Liver (tissue), 9 donors: ENCODE data around the gene STOML1. TPM values are rescaled to one million over a fixed set of nuclear protein-coding genes. Genes with fewer than 3 reads are reported as not detected.

Experiments used
- DNase-seq: peaks from one replicate; pipeline ENCODE4 v3.0.0-alpha.2; 2017; ENCODE audit warnings: low spot score
- H3K27ac ChIP-seq, 2 donors: one replicate each; pipeline ENCODE4 v1.7.0; 2013; ENCODE audit warnings: inconsistent platforms in 2 of 2, low read length in 2 of 2, control low read depth in 1 of 2, low read depth in 1 of 2, mild to moderate bottlenecking in 1 of 2
- H3K27me3 ChIP-seq, 4 donors: one replicate each; pipeline versions ENCODE4 v1.6.1 to v1.7.0; 2013; ENCODE audit warnings: low read length in 3 of 4, inconsistent platforms in 1 of 4, mild to moderate bottlenecking in 1 of 4, moderate library complexity in 1 of 4; ENCODE audit not compliant: control insufficient read depth in 4 of 4, insufficient read depth in 4 of 4
- H3K36me3 ChIP-seq, 4 donors: one replicate each; pipeline versions ENCODE4 v1.6.1 to v1.7.0; 2013; ENCODE audit warnings: low read length in 3 of 4, mild to moderate bottlenecking in 3 of 4, low read depth in 1 of 4, moderate library complexity in 1 of 4; ENCODE audit not compliant: control insufficient read depth in 4 of 4, insufficient read depth in 3 of 4
- H3K4me1 ChIP-seq, 4 donors: one replicate each; pipeline versions ENCODE4 v1.6.1 to v1.7.0; 2013; ENCODE audit warnings: low read length in 3 of 4, mild to moderate bottlenecking in 3 of 4, moderate library complexity in 1 of 4; ENCODE audit not compliant: control insufficient read depth in 4 of 4, insufficient read depth in 4 of 4
- H3K4me3 ChIP-seq, 3 donors: one replicate each; pipeline versions ENCODE4 v1.6.1 to v1.7.0; 2013; ENCODE audit warnings: low read length in 3 of 3, control low read depth in 1 of 3, low read depth in 1 of 3, mild to moderate bottlenecking in 1 of 3
- H3K9ac ChIP-seq, 2 donors: one replicate each; pipeline ENCODE4 v1.7.0; 2013; ENCODE audit warnings: low read length in 2 of 2, mild to moderate bottlenecking in 2 of 2, moderate library complexity in 2 of 2, control low read depth in 1 of 2, low read depth in 1 of 2
- H3K9me3 ChIP-seq, 4 donors: one replicate each; pipeline versions ENCODE4 v1.6.1 to v1.7.0; 2013; ENCODE audit warnings: low read length in 3 of 4; ENCODE audit not compliant: control insufficient read depth in 4 of 4
- ATF3 ChIP-seq: IDR thresholded peaks from 2 replicates; pipeline ENCODE4 v1.6.1; 2016; ENCODE audit warnings: antibody characterized with exemption
- CTCF ChIP-seq: fragments of 150-350 bp; IDR thresholded peaks from 2 replicates; pipeline ENCODE4 v1.5.1; 2017; ENCODE audit warnings: improper control_type of control experiment, low read depth, low read length; ENCODE audit not compliant: missing input control
- EGR1 ChIP-seq, 2 donors: IDR thresholded peaks; 2 replicates each; pipeline ENCODE4 v1.6.1; 2016 to 2018; ENCODE audit warnings: antibody characterized with exemption in 2 of 2, low read depth in 2 of 2
- FOXA2 ChIP-seq: IDR thresholded peaks from 2 replicates; pipeline ENCODE4 v1.6.1; 2016; ENCODE audit warnings: antibody characterized with exemption
- GABPA ChIP-seq, 2 donors: IDR thresholded peaks in 1 of 2; conservative IDR thresholded peaks in 1 of 2; 2 replicates each; pipeline ENCODE4 v1.6.1; 2016; ENCODE audit warnings: antibody characterized with exemption in 2 of 2, mild to moderate bottlenecking in 1 of 2, moderate library complexity in 1 of 2
- HNF4G ChIP-seq: IDR thresholded peaks from 2 replicates; pipeline ENCODE4 v1.6.1; 2016; ENCODE audit warnings: antibody characterized with exemption
- MAX ChIP-seq: IDR thresholded peaks from 2 replicates; pipeline ENCODE4 v1.6.1; 2016; ENCODE audit warnings: antibody characterized with exemption
- RAD21 ChIP-seq, 2 donors: IDR thresholded peaks; 2 replicates each; pipeline ENCODE4 v1.6.1; 2016; ENCODE audit warnings: antibody characterized with exemption in 2 of 2, mild to moderate bottlenecking in 2 of 2
- REST ChIP-seq: IDR thresholded peaks from 2 replicates; pipeline ENCODE4 v1.6.1; 2016; ENCODE audit warnings: antibody characterized with exemption, mild to moderate bottlenecking
- RXRA ChIP-seq, 2 donors: IDR thresholded peaks; 2 replicates each; pipeline ENCODE4 v1.6.1; 2017 to 2018; ENCODE audit warnings: antibody characterized with exemption in 2 of 2, mild to moderate bottlenecking in 1 of 2
- SP1 ChIP-seq: IDR thresholded peaks from 2 replicates; pipeline ENCODE4 v1.6.1; 2018; ENCODE audit warnings: antibody characterized with exemption, mild to moderate bottlenecking
- TAF1 ChIP-seq: conservative IDR thresholded peaks from 2 replicates; pipeline ENCODE4 v1.6.1; 2016; ENCODE audit warnings: antibody characterized with exemption, mild to moderate bottlenecking
- YY1 ChIP-seq: IDR thresholded peaks from 2 replicates; pipeline ENCODE4 v1.6.1; 2016; ENCODE audit warnings: antibody characterized with exemption, mild to moderate bottlenecking
- ZBTB33 ChIP-seq: IDR thresholded peaks from 2 replicates; pipeline ENCODE4 v1.6.1; 2016; ENCODE audit warnings: antibody characterized with exemption
- WGBS: extraction: QIAGEN DNeasy Blood & Tissue Kit; methylation state at CpG from one replicate; pipeline ENCODE4 v1.1.7; 2013; 5-methylcytosine and 5-hydroxymethylcytosine counted together
- polyA plus RNA-seq, 2 donors: library from polyadenylated mRNA; stranded (reverse) in 1 of 2; unstranded in 1 of 2; fragments of 200-250 nt in 1 of 2; fragments of >200 nt in 1 of 2; fragmentation: Nextera tagmentation in 1 of 2; extraction: Ambion mirVana in 1 of 2; gene quantifications; one replicate each; pipeline versions ENCODE4 v1.2.1 to v1.2.3, GENCODE V29; 2013 to 2015
- total RNA-seq, 2 donors: library from RNA; depleted of rRNA; stranded (reverse); fragments of >200 nt; gene quantifications; one replicate each; pipeline ENCODE4 v1.2.3, GENCODE V29; 2014
- donor health status: healthy.
- donor health status: healthy.
- donor health status: healthy.
- donor health status: healthy.
- donor health status: healthy.

The STOML1 gene
- total and polyA plus RNA-seq, 4 donors = 5.4 to 9.4 (median 6.4) TPM

GRCh38 chr15:73955326-73955725, 36.8 kb downstream of the STOML1 start:
- H3K27ac ChIP-seq = no peak overlapping the region
- H3K4me3 ChIP-seq = no peak overlapping the region
- 89% methylated on average over 4 of the region's 4 CpGs for WGBS
- H3K4me1 ChIP-seq = no peaks in the 10 kb centered on the region
- H3K9me3 ChIP-seq = no peaks in the 10 kb centered on the region
- TF ChIP-seq RAD21 (IDR thresholded peaks at IDR 0.05) (no peak), HNF4G (no peak), YY1 (no peak), MAX (no peak), EGR1 (IDR thresholded peaks at IDR 0.05; ENCODE audit: low read depth in 2 of 2) (no peak), RXRA (IDR thresholded peaks at IDR 0.05) (no peak), REST (no peak), TAF1 (no peak), CTCF (no peak)
- no peaks in the 10 kb centered on the region for H3K36me3 ChIP-seq
- H3K27me3 ChIP-seq = peaks cover 0 to 3% (median 0%) of the 10 kb centered on the region in 4 donors
- H3K9ac ChIP-seq = no peak overlapping the region
- DNase-seq = no peak

GRCh38 chr15:73954188-73955145, 37.6 kb downstream of the STOML1 start:
- DNase-seq = no peak
- H3K27ac ChIP-seq = no peak overlapping the region
- no peaks in the 10 kb centered on the region for H3K36me3 ChIP-seq
- H3K9ac ChIP-seq = no peak overlapping the region
- H3K27me3 ChIP-seq = peaks cover 0 to 3% (median 0%) of the 10 kb centered on the region in 4 donors
- no peaks in the 10 kb centered on the region for H3K9me3 ChIP-seq
- no peaks in the 10 kb centered on the region for H3K4me1 ChIP-seq
- H3K4me3 ChIP-seq = no peak overlapping the region
- no peak for TF ChIP-seq FOXA2
- no peak for TF ChIP-seq HNF4G
- TF ChIP-seq SP1 = no peak
- TF ChIP-seq GABPA (IDR thresholded peaks at IDR 0.05 in 1 of 2, conservative IDR thresholded peaks at IDR 0.05 in 1 of 2) = no peak
- no peak for TF ChIP-seq ATF3
- TF ChIP-seq ZBTB33 = no peak
- 92% methylated on average over 27 of the region's 27 CpGs for WGBS
